ENCODE data around the gene TAB2. TPM values are rescaled to one million over a fixed set of nuclear protein-coding genes. Genes with fewer than 3 reads are reported as not detected.

TAB2 gene, protein sequence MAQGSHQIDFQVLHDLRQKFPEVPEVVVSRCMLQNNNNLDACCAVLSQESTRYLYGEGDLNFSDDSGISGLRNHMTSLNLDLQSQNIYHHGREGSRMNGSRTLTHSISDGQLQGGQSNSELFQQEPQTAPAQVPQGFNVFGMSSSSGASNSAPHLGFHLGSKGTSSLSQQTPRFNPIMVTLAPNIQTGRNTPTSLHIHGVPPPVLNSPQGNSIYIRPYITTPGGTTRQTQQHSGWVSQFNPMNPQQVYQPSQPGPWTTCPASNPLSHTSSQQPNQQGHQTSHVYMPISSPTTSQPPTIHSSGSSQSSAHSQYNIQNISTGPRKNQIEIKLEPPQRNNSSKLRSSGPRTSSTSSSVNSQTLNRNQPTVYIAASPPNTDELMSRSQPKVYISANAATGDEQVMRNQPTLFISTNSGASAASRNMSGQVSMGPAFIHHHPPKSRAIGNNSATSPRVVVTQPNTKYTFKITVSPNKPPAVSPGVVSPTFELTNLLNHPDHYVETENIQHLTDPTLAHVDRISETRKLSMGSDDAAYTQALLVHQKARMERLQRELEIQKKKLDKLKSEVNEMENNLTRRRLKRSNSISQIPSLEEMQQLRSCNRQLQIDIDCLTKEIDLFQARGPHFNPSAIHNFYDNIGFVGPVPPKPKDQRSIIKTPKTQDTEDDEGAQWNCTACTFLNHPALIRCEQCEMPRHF
- total RNA-seq (85.4 and 88.5 TPM in 2 replicates), polyA plus RNA-seq (27.7 and 31.6 TPM in 2 replicates), polyA minus RNA-seq (22.9 and 30.6 TPM in 2 replicates)
- 45.1 TPM for total RNA-seq (2013)

- ATAC-seq (ENCODE audit: low read depth) = peak; percentile 40
- H4K20me1 ChIP-seq (ENCODE audit: control insufficient read depth, insufficient read depth, low read length, poor library complexity, severe bottlenecking) = peaks cover 8% of the 10 kb centered on the region
- peak within 1 kb of the TSS; percentile 86 for H3K4me2 ChIP-seq (replicated peaks; ENCODE audit: low read depth, low read length, poor library complexity, severe bottlenecking)
- CTCF ChIA-PET = interaction anchor here (1.1 to 2.1 kb wide), 3 partner anchors 9 to 128 kb away, joined by 3 to 7 read pairs (median 6); no protein-coding TSS in a partner anchor
- H3K36me3 ChIP-seq (replicated peaks in 1 of 2; ENCODE audit: control extremely low read depth in 1 of 2, control insufficient read depth in 1 of 2, extremely low read depth in 1 of 2, insufficient read depth in 2 of 2, low read length in 1 of 2) = no peaks in the 10 kb centered on the region
- Mint-ChIP-seq H3K27me3 (no peaks in the 10 kb centered on the region), H3K4me3 (peak within 1 kb of the TSS; percentile 97), H3K27ac (peak within 1 kb of the TSS; percentile 94), H3K4me1 (peaks cover 35% of the 10 kb centered on the region), H3K9me3 (ENCODE audit: insufficient read depth) (no peaks in the 10 kb centered on the region)
- peak within 1 kb of the TSS; percentile 93 for H2AFZ ChIP-seq (ENCODE audit: insufficient read depth, low read depth, low read length, poor library complexity, severe bottlenecking)
- intact Hi-C loops (cut with micrococcal nuclease) = loop anchor here (1.0 to 5.0 kb wide), 7 partner anchors 23 to 399 kb away; partner anchors contain the start of genes LATS1 and PPIL4
- TF ChIP-seq EZH2 (IDR thresholded peaks at IDR 0.05; ENCODE audit: borderline replicate concordance, insufficient read depth, low read depth, low read length, poor library complexity, severe bottlenecking) (no peak), CTCF (IDR thresholded peaks at IDR 0.05) (no peak)
- H3K27ac ChIP-seq (ENCODE audit: low read length in 2 of 2) = peak within 1 kb of the TSS; percentile 86 to 91
- H3K4me3 ChIP-seq (ENCODE audit: control extremely low read depth in 1 of 5, extremely low read depth in 1 of 5, insufficient read depth in 1 of 5, low read depth in 2 of 5, low read length in 4 of 5) = peak within 1 kb of the TSS; percentile 82 to 91 (median 85)
- 2% methylated on average over 37 of the region's 92 CpGs for WGBS (ENCODE audit: insufficient coverage)
- POLR2A ChIA-PET = interaction anchor here (0.5 to 1.2 kb wide), 7 partner anchors 48 to 228 kb away, joined by 3 to 8 read pairs (median 4); partner anchors contain the start of gene PPIL4
- no peak for DNase-seq
- H3K9me3 ChIP-seq (ENCODE audit: control extremely low read depth in 1 of 3, control insufficient read depth in 2 of 3, insufficient read depth in 1 of 3, low read length in 2 of 3) = no peaks in the 10 kb centered on the region
- H3K27me3 ChIP-seq (replicated peaks in 1 of 4; ENCODE audit: control extremely low read depth in 1 of 4, control insufficient read depth in 3 of 4, insufficient read depth in 4 of 4, low read length in 3 of 4) = no peaks in the 10 kb centered on the region
- H3K9ac ChIP-seq (ENCODE audit: low read length) = peak within 1 kb of the TSS; percentile 95
- peaks cover 14 to 33% of the 10 kb centered on the region in 2 donors for H3K4me1 ChIP-seq (ENCODE audit: control insufficient read depth in 2 of 2, insufficient read depth in 2 of 2, low read length in 2 of 2)
- peaks cover 59% of the 10 kb centered on the region for H3K79me2 ChIP-seq (ENCODE audit: control insufficient read depth, insufficient read depth, low read length)
These were observed at the start of gene TAB2 for GRCh38 chr6:149317644-149318571. Gene TAB2, plus strand, starts transcription at chr6:149317712. Its CDS starts 52,286 bp downstream, at chr6:149369998.
